MM.1S (cell line): ENCODE data around the gene DZANK1.

Experiments used
- DNase-seq: peaks from one replicate; pipeline ENCODE4 v3.0.0-alpha.2; 2015
- H2AFZ ChIP-seq: fragments of 300-600 bp; sonication (generic); 2 replicates; pipeline ENCODE4 v1.6.0; 2016; ENCODE audit warnings: antibody characterized with exemption, low read length
- H3F3A ChIP-seq: fragments of 300-600 bp; sonication (generic); 2 replicates; pipeline ENCODE4 v1.6.1; 2016; ENCODE audit warnings: mild to moderate bottlenecking, antibody characterized with exemption, low read length, moderate library complexity, mixed read lengths; ENCODE audit not compliant: insufficient read depth
- H3K27ac ChIP-seq: fragments of 300-600 bp; sonication (generic); 2 replicates; pipeline ENCODE4 v1.5.1; 2016; ENCODE audit warnings: mild to moderate bottlenecking, low read length
- H3K27me3 ChIP-seq: fragments of 300-600 bp; sonication (generic); replicated peaks from 2 replicates; pipeline ENCODE4 v1.6.0; 2016; ENCODE audit warnings: low read length; ENCODE audit not compliant: insufficient read depth
- H3K36me3 ChIP-seq: fragments of 300-600 bp; sonication (generic); replicated peaks from 2 replicates; pipeline ENCODE4 v1.6.1; 2016; ENCODE audit warnings: mild to moderate bottlenecking, low read length, mixed read lengths; ENCODE audit not compliant: insufficient read depth
- H3K4me1 ChIP-seq: fragments of 300-600 bp; sonication (generic); 2 replicates; pipeline ENCODE4 v1.6.1; 2016; ENCODE audit warnings: low read length, mixed read lengths
- H3K4me2 ChIP-seq: fragments of 300-600 bp; sonication (generic); 2 replicates; pipeline ENCODE4 v1.6.0; 2016; ENCODE audit warnings: low read depth, low read length
- H3K4me3 ChIP-seq: fragments of 300-600 bp; sonication (generic); 2 replicates; pipeline ENCODE4 v1.5.1; 2016; ENCODE audit warnings: low read length, mixed read lengths
- H3K79me2 ChIP-seq: fragments of 300-600 bp; sonication (generic); 2 replicates; pipeline ENCODE4 v1.6.1; 2016; ENCODE audit warnings: mixed run types, low read length, mixed read lengths
- H3K9ac ChIP-seq: fragments of 300-600 bp; sonication (generic); 2 replicates; pipeline ENCODE4 v1.6.1; 2016; ENCODE audit warnings: low read length, mixed read lengths
- H3K9me2 ChIP-seq: fragments of 300-600 bp; sonication (generic); replicated peaks from 2 replicates; pipeline ENCODE4 v1.6.1; 2016; ENCODE audit warnings: mild to moderate bottlenecking, low read length, mixed read lengths; ENCODE audit not compliant: insufficient read depth
- H3K9me3 ChIP-seq: fragments of 300-600 bp; sonication (generic); replicated peaks from 2 replicates; pipeline ENCODE4 v1.6.1; 2016; ENCODE audit warnings: mild to moderate bottlenecking, low read length, mixed read lengths; ENCODE audit not compliant: insufficient read depth
- H4K20me1 ChIP-seq: fragments of 300-600 bp; sonication (generic); 2 replicates; pipeline ENCODE4 v1.6.1; 2016; ENCODE audit warnings: mild to moderate bottlenecking, low read length, moderate library complexity, mixed read lengths; ENCODE audit not compliant: insufficient read depth
- CTCF ChIP-seq: fragments of 300-600 bp; sonication (generic); IDR thresholded peaks from 2 replicates; pipeline ENCODE4 v1.5.1; 2016; ENCODE audit warnings: antibody characterized with exemption, low read length, mixed read lengths
- EZH2 ChIP-seq: fragments of 300-600 bp; sonication (generic); optimal IDR thresholded peaks from 2 replicates; pipeline ENCODE3; 2017; ENCODE audit warnings: low read depth, mild to moderate bottlenecking, antibody characterized with exemption, low read length, mixed read lengths
- EZH2phosphoT487 ChIP-seq: fragments of 300-600 bp; sonication (generic); IDR thresholded peaks from 2 replicates; pipeline ENCODE4 v1.6.1; 2018; ENCODE audit warnings: antibody characterized with exemption, low read length

DZANK1 gene

GRCh38 chr20:18443886-18444285 lies 22.9 kb downstream of the DZANK1 start:
- no peak overlapping the region for H2AFZ ChIP-seq
- H3K4me3 ChIP-seq = no peak overlapping the region

DNA sequence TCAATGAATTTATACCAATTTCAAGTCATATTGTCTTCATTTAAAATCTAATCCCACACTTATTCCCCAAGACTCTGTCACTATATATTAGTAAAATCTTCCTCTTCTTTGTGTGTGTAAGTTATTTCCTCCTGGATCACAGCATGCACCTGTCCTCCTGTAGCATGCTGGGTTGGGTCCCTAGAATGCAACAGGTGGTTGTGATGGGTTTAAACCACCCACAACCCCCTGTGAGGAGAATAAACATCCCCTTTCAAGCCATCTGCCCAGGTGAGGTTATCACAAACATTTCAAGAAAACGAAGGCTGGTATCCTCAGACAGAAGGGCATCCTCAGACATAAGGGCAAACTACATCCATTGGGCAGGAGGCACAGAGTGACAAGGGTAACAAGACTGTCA lies 26.4 kb downstream of the DZANK1 start:
- no peak overlapping the region for H2AFZ ChIP-seq
- TF ChIP-seq EZH2 (no peak), EZH2phosphoT487 (no peak), CTCF (no peak)
- H3F3A ChIP-seq = no peaks in the 10 kb centered on the region
- DNase-seq = no peak
- H3K9me2 ChIP-seq = no peaks in the 10 kb centered on the region
- no peak overlapping the region for H3K27ac ChIP-seq
- H3K9me3 ChIP-seq = no peaks in the 10 kb centered on the region
- H3K4me1 ChIP-seq = no peaks in the 10 kb centered on the region
- no peaks in the 10 kb centered on the region for H4K20me1 ChIP-seq
- H3K79me2 ChIP-seq = no peaks in the 10 kb centered on the region
- no peak overlapping the region for H3K4me3 ChIP-seq
- H3K9ac ChIP-seq = no peak overlapping the region
- no peaks in the 10 kb centered on the region for H3K27me3 ChIP-seq
- H3K36me3 ChIP-seq = no peaks in the 10 kb centered on the region
- H3K4me2 ChIP-seq = no peak overlapping the region

More at GRCh38 chr20:18443886-18444285, 22.9 kb downstream of the DZANK1 start:
- no peaks in the 10 kb centered on the region for H3K9me3 ChIP-seq
- H3K27ac ChIP-seq = no peak overlapping the region
- TF ChIP-seq EZH2 (no peak), CTCF (no peak), EZH2phosphoT487 (no peak)
- H3K79me2 ChIP-seq = no peaks in the 10 kb centered on the region
- no peaks in the 10 kb centered on the region for H3F3A ChIP-seq
- no peaks in the 10 kb centered on the region for H3K36me3 ChIP-seq
- H3K27me3 ChIP-seq = no peaks in the 10 kb centered on the region
- no peak overlapping the region for H3K9ac ChIP-seq
- H3K4me1 ChIP-seq = no peaks in the 10 kb centered on the region
- H3K9me2 ChIP-seq = no peaks in the 10 kb centered on the region
- no peaks in the 10 kb centered on the region for H4K20me1 ChIP-seq
- no peak for DNase-seq
- H3K4me2 ChIP-seq = no peak overlapping the region

GRCh38 chr20:18436847-18437246 lies 30.0 kb downstream of the DZANK1 start:
- H3K27me3 ChIP-seq = no peaks in the 10 kb centered on the region
- no peaks in the 10 kb centered on the region for H3K9me3 ChIP-seq
- H3K36me3 ChIP-seq = no peaks in the 10 kb centered on the region
- no peak overlapping the region for H3K27ac ChIP-seq
- no peak for DNase-seq
- H2AFZ ChIP-seq = no peak overlapping the region
- no peak for TF ChIP-seq EZH2phosphoT487
- TF ChIP-seq EZH2 = no peak
- no peak for TF ChIP-seq CTCF
- H3F3A ChIP-seq = no peaks in the 10 kb centered on the region
- H3K4me3 ChIP-seq = no peak overlapping the region
- no peak overlapping the region for H3K9ac ChIP-seq
- no peaks in the 10 kb centered on the region for H3K4me1 ChIP-seq
- no peak overlapping the region for H3K4me2 ChIP-seq
- H3K9me2 ChIP-seq = no peaks in the 10 kb centered on the region
- no peaks in the 10 kb centered on the region for H3K79me2 ChIP-seq
- no peaks in the 10 kb centered on the region for H4K20me1 ChIP-seq

DNA sequence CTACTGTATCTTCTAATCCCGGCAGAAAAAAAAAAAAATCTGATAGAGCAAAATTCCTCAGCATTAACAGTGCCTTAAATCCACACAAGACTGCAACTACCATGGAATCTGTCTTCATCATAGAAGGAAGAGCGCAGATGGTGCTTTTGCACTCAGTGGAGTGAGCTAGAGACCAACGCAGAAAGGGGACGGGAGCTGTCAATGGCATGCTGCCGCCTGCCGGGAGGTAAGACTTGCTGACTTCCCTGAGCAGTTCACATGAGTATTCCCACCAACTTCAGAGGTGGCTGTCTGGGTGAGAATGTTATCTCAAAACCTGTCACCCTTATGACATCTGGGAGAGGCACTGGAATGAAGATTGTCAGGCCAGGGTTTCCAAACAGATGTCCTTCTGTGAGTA lies 35.6 kb downstream of the DZANK1 start:
- Histone ChIP-seq H3K79me2 (no peaks in the 10 kb centered on the region), H3K9me2 (no peaks in the 10 kb centered on the region), H3K9me3 (no peaks in the 10 kb centered on the region), H2AFZ (no peak overlapping the region), H3K4me2 (no peak overlapping the region), H4K20me1 (no peaks in the 10 kb centered on the region), H3K9ac (no peak overlapping the region), H3K4me3 (no peak overlapping the region), H3K4me1 (no peaks in the 10 kb centered on the region), H3K27me3 (no peaks in the 10 kb centered on the region), H3K27ac (no peak overlapping the region), H3K36me3 (no peaks in the 10 kb centered on the region), H3F3A (no peaks in the 10 kb centered on the region)
- no peak for TF ChIP-seq EZH2
- no peak for TF ChIP-seq EZH2phosphoT487
- TF ChIP-seq CTCF = no peak
- no peak for DNase-seq
